ENCODE measurements around the gene TLR1. TPM values are rescaled to one million over a fixed set of nuclear protein-coding genes. Genes with fewer than 3 reads are reported as not detected.
A peak's percentile ranks its signal among the peaks of the same experiment; 100 is the strongest.

Gene TLR1, protein sequence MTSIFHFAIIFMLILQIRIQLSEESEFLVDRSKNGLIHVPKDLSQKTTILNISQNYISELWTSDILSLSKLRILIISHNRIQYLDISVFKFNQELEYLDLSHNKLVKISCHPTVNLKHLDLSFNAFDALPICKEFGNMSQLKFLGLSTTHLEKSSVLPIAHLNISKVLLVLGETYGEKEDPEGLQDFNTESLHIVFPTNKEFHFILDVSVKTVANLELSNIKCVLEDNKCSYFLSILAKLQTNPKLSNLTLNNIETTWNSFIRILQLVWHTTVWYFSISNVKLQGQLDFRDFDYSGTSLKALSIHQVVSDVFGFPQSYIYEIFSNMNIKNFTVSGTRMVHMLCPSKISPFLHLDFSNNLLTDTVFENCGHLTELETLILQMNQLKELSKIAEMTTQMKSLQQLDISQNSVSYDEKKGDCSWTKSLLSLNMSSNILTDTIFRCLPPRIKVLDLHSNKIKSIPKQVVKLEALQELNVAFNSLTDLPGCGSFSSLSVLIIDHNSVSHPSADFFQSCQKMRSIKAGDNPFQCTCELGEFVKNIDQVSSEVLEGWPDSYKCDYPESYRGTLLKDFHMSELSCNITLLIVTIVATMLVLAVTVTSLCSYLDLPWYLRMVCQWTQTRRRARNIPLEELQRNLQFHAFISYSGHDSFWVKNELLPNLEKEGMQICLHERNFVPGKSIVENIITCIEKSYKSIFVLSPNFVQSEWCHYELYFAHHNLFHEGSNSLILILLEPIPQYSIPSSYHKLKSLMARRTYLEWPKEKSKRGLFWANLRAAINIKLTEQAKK
- total RNA-seq (2013) = 181 TPM
- polyA plus RNA-seq = 100 to 1,000 TPM in 1 of 3 donors, 10 to 100 TPM in 2; 49.8 to 117 (median 62.2) TPM
- 51.1 and 72.3 TPM in 2 replicates for polyA minus RNA-seq
- 9.8 to 173 (median 105) reads per million in 11 experiments for total RNA-seq

DNA sequence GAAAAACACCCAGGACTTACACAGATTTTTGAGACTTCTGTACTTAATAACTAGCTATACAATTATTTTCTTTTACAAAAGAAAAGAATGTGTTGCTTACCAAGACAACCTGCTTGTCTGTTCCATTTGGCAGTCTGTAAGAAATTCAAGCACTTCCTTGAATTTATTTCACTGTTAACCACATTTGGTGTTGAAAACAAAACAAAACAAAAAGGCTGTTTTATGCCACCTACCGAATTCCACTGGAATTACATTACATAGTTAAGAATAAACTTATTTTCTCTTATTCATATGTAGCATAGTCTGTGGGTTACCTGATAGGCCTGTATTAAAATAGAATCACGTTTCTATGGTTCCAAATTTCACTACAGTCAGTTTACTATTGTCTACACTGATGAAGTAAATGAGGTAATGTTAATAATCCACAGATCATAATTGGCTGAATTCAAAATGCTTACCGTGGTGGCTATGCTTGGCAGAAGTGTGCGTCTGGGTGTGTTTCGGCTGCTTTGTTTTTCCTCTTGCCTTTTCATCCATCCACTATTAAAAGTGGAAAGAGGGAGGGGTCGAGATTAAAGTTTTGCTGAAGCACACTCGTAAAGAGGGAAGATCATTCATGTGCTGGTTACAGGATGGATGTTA is at the start of gene TLR1:
Gene TLR1, minus strand, starts transcription at position 138 of the 642 bp plus-strand sequence. CDS start 5,960 bp downstream, outside the sequence.
- Mint-ChIP-seq H3K27me3 (ENCODE audit: low read depth in 3 of 3) (no peaks in the 10 kb centered on the region), H3K36me3 (peaks cover 32 to 36% of the 10 kb centered on the region in 2 donors), H3K4me3 (peak within 1 kb of the TSS; percentile 83 to 95), H3K4me1 (peaks cover 65% of the 10 kb centered on the region), H3K27ac (peak within 1 kb of the TSS; percentile 90 to 97 (median 96)), H3K9me3 (peaks cover 0 to 13% (median 8%) of the 10 kb centered on the region in 7 donors)
- peak within 1 kb of the TSS; percentile 63 for H2AFZ ChIP-seq (ENCODE audit: insufficient read depth, low read depth, low read length, poor library complexity, severe bottlenecking)
- H3K4me1 ChIP-seq (ENCODE audit: control insufficient read depth in 1 of 2, insufficient read depth in 2 of 2, low read length in 2 of 2) = peaks cover 64 to 71% of the 10 kb centered on the region in 2 donors
- intact Hi-C loops (cut with micrococcal nuclease) = loop anchor here (1.0 to 10.0 kb wide), 3 partner anchors 43 to 53 kb away; partner anchors contain the start of gene TLR6 (in 1 of the 2)
- peaks cover 53% of the 10 kb centered on the region for H3K79me2 ChIP-seq (ENCODE audit: insufficient read depth, low read length)
- peak within 1 kb of the TSS; percentile 85 for H3K4me2 ChIP-seq (replicated peaks; ENCODE audit: extremely low read depth, low read length, poor library complexity, severe bottlenecking)
- peaks cover 3 to 7% of the 10 kb centered on the region in 2 donors for H3K9me3 ChIP-seq (replicated peaks in 1 of 2; ENCODE audit: control insufficient read depth in 1 of 2, insufficient read depth in 1 of 2, low read length in 2 of 2)
- H4K20me1 ChIP-seq (ENCODE audit: insufficient read depth, low read length) = peaks cover 29% of the 10 kb centered on the region
- no CpG with 5 or more reads among the region's 7 CpGs for WGBS (ENCODE audit: insufficient coverage)
- peak within 1 kb of the TSS; percentile 66 to 100 (median 98) for H3K4me3 ChIP-seq (replicated peaks in 1 of 3; ENCODE audit: low read depth in 2 of 3, low read length in 3 of 3)
- TF ChIP-seq, protein P1, sequence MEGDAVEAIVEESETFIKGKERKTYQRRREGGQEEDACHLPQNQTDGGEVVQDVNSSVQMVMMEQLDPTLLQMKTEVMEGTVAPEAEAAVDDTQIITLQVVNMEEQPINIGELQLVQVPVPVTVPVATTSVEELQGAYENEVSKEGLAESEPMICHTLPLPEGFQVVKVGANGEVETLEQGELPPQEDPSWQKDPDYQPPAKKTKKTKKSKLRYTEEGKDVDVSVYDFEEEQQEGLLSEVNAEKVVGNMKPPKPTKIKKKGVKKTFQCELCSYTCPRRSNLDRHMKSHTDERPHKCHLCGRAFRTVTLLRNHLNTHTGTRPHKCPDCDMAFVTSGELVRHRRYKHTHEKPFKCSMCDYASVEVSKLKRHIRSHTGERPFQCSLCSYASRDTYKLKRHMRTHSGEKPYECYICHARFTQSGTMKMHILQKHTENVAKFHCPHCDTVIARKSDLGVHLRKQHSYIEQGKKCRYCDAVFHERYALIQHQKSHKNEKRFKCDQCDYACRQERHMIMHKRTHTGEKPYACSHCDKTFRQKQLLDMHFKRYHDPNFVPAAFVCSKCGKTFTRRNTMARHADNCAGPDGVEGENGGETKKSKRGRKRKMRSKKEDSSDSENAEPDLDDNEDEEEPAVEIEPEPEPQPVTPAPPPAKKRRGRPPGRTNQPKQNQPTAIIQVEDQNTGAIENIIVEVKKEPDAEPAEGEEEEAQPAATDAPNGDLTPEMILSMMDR (IDR thresholded peaks at IDR 0.05) = peak; percentile 83
- peaks cover 31 to 36% of the 10 kb centered on the region in 2 donors for H3K36me3 ChIP-seq (replicated peaks in 1 of 2; ENCODE audit: control insufficient read depth in 1 of 2, insufficient read depth in 2 of 2, low read length in 2 of 2)
- H3K27ac ChIP-seq (ENCODE audit: low read depth in 1 of 2, low read length in 2 of 2) = peak within 1 kb of the TSS; percentile 73 to 89
- no peaks in the 10 kb centered on the region for H3K27me3 ChIP-seq (ENCODE audit: control insufficient read depth in 2 of 2, insufficient read depth in 2 of 2, low read length in 2 of 2)
- peak within 1 kb of the TSS; percentile 78 for H3K9ac ChIP-seq (ENCODE audit: insufficient read depth, low read length, poor library complexity, severe bottlenecking)
- peak; percentile 66 to 88 (median 70) for DNase-seq

Data from CD14-positive monocyte (primary cell).